SH-SY5Y (cell line): Measurements from ENCODE around the gene HES7.

ENCODE experiments used
- GATA2 ChIP-seq: IDR thresholded peaks from 2 replicates; pipeline ENCODE4 v1.6.1; 2011; ENCODE audit warnings: mild to moderate bottlenecking, low read depth, low read length
- GATA3 ChIP-seq: IDR thresholded peaks from 2 replicates; pipeline ENCODE4 v1.6.1; 2011; ENCODE audit warnings: low read depth, mild to moderate bottlenecking, low read length, moderate library complexity

The HES7 gene

DNA sequence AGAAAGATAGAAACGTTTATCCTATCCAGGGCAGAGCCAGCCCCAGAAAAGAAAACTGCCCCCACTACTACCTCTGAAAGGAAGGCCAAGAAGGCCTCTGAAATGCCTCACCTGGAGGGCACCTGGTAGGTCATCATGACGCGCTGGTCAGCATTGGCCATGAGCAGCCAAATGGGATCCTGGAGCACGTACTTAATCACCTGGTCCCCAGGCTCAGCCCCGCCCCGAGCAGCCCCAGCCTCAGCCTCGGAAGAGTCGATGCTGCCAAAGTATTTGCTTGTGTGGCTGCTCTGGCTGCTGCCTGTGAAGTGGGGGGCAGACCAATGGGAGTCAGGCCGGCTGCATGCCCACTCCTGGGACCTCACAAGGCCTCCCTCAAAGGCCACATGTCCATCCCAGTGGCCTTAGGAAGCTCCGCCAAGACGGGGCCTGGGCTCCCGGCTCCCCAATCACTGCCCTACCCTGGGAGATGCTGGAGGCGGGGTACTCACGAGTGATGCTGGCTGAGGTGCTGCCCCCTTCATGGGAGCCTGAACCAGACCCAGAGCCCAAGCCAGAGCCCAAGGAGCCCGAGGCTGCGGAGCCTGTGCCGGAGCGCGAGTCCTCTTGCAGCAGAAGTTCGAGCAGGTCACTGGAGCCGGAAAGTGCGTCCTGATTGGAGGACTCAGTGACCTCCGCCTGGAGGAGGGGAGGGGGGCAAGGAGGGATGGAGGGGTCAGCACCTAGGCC lies 18.4 kb upstream of the HES7 start:
- TF ChIP-seq GATA2 (no peak), GATA3 (no peak)

DNA sequence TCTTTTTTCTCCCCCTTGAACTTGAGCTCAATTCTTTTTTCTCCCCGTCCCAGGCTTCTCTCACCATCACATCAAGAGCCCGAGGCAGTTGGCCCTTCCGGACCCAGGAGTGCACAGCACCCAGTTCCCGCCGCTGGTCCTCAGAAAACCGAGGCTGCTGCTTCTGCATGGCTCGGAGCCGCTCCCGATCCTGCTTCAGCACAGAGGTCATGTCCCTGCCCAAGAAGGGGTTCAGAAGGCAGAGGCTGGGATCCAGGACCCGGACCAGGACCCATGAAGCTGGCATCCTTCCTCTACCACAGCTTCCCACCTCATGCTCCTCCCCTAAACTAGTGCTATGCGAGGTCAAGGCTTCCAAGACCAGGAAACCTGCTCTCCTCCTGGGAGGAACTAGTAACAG lies 17.8 kb upstream of the HES7 start:
- TF ChIP-seq GATA2 (no peak), GATA3 (no peak)

DNA sequence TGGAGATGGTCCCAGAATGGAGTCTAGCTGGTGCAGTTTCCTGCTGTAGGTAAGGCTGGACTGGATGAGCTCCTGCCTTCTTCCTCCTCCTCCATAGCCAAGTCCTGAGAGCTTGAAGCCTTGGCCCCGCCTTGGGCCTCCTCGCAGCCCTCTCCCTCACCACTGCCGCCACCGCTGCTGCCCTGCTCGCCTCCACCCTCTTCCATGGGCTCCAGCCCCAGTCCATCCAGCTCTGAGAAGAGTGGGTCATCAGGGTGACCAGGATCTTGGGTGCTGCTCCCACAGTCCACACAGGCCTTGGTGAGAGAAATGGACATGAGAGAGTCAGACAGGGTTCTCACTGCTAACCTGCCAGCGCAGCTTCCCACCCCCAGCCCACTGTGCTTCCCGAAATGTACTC lies 17.1 kb upstream of the HES7 start:
- TF ChIP-seq GATA3 (no peak), GATA2 (no peak)

DNA sequence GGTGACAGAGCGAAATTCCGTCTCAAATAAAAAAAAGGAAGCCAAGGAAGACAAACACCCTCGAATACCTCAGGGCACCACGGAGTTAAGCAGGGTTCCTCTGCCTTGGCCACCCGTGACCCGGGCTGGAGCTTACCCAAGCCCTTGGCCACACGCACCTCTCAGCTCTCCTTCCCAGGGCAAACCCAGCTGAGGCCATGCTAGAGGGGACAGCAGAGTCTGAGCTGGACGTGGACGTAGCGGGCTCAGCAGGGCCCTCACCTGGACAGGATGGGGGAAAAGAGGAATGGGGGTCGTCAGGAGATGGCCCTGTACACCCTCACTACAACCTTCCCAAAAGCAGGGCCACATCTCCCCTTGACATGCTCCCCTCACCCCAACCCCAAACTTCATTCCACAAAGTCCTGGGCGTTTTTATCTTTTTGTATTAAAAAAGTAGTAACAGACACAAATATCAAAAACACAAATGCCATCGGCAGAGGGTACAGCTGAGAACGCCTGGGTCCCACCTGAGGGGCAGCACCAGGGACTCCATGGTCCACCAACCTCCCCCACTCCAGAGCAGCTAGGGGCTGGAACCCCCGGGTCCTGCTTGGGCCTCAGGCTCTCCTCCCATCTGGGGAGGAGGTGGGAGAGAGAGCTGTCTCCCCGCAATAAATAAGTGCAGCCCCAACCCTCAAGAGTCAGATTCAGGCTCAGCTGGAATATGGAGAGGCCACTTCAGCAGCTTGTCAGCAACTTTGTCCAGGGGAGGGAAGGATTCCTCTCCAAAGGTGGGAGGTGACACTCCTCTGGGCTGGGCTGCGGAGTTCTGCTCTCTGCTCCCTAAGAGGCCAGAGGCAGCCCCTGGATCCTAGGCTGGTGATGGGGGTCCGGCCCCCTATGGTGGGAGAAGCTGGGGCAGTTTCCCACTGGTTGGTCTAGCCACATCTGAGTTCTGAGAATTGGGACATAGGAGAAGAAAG lies 16.4 kb upstream of the HES7 start:
- TF ChIP-seq GATA2 = no peak
- TF ChIP-seq GATA3 = no peak

DNA sequence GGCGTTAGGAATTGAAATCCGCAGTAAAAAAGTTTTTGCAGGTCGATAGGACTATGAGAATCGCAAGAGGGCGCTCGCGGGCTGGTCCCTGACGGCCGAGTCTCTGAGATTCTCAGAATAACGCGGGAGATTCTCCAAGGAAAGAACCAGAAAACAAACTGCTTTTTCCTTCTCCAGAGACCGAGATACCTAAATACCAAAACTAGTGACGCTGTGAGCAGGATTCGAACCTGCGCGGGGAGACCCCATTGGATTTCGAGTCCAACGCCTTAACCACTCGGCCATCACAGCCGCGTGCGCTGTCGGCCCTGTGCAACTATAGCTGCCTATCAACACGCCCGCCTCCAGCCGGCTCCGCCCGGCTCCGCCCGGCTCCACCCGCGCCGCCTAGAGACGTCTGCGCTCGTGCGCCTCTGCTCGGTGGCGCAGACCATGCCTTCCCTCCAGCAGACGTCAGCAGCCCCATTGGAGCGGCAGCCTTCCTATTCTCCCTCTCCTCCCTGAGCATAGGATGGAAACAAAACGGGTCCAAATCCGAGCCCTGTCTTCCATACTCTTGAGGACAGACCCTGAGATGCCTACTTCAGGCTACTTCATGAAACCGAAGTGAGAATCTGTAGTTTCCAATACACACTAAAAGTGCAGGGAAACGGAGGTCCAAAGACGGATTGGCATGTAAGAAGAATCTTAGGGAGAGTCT lies 14.9 kb upstream of the HES7 start:
- TF ChIP-seq GATA2 (no peak), GATA3 (no peak)

DNA sequence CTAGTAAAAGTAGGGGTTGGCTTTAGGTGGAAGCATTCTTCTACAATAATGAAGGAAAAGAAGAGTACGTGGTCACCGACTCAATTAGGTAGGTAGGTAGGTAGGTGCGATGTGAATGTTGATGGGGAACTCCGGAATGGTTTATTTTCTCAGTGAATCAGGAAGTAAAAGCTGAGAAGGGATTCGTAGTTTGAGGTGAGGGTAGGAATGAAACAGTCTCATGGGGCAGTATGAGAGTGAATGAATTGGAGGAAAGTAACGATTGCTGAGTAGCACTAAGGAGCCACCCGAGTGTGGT lies 14.4 kb upstream of the HES7 start:
- TF ChIP-seq GATA2 = no peak
- no peak for TF ChIP-seq GATA3

DNA sequence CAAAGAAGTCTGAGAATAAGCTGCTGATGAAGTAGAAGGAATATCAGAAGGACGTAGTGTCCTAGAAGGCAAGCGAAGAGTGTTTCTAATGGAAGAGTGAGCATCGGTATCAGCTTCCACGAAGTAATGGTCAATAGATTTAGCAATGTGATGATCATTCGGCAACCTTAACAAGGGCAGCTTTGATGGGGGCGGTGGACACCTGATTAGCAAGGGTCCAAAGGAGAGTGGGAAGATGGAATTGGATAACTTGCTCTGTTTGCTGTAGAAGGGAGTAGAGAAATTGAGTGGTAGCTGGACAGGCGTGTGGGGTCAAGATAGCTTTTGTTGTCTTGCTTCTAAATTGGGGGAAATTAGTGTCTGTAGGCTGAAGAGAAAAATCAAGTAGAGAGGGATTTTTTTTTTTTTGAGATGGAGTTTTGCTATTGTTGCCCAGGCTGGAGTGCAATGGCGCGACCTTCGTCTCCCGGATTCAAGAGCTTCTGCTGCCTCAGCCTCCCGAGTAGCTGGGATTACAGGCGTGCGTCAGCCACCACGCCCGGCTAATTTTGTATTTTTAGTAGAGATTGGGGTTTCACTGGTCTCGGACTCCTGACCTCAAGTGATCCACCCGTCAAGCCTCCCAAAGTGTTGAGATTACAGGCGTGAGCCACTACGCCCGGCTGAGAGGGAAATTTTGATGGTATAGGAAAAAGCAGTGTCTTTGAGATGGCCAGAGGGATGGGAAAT lies 13.9 kb upstream of the HES7 start:
- TF ChIP-seq GATA2 = no peak
- no peak for TF ChIP-seq GATA3

DNA sequence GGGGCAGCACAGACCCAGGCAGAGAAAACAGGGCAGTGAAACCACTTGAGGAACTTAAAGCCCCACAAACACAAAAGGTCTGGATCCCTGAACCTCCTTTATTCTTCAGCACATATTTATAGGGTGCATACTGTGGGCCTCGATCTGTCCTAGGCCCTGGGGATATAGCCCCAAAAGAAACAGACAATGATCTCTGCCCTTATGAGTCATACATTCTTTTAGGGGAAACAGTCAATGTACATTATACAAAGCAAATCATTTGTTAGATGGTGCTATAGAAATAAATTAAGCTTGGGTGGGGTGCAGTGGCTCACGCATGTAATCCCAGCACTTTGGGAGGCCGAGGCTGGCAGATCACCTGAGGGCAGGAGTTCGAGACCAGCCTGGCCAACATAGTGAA lies 10.0 kb upstream of the HES7 start:
- no peak for TF ChIP-seq GATA3
- TF ChIP-seq GATA2 = no peak

DNA sequence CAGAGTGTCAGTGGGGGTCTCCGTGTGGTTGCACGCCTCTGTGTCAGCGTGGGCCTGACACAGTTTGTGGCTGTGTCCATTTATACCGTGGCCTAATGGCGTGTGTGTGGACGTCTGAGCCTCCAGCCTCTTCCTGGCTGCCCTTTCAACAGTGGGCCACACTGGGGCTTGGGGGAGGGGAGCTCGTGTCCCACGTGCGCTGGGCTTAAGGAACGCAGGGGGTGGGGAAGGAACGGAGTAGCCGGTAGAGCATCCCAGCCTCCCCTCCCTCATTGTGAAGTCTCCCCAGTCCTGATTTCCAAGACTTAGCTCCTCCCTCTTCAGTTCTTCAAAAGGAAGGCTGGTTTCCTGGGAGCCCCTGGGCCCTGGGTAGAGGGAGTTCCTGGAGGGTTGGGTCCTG lies 9.5 kb upstream of the HES7 start:
- no peak for TF ChIP-seq GATA3
- TF ChIP-seq GATA2 = no peak

DNA sequence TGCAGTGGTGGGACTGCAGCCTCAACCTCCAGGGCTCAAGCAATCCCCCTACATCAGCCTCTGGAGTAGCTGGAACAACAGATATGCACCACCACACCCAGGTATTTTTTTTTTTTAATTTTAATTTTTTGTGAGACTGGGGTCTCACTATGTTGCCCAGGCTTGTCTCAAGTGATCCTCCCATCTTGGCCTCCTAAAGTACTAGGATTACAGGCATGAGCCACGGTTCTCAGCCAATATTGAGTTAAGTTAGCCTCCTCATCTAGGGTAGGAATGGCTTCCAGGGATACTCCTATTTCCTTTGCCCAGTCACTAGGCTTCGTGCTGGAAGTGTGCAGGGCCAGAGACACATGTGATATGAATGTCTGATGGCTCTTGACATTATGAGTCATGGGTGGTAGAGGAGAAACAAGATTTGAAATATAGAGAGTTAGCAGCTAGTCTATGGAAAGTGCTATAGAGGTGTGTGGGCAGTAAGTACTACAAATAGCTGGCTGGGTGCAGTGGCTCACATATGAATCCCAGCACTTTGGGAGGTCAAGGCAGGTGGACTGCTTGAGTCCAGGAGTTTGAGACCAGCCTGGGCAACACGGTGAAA lies 8.0 kb upstream of the HES7 start:
- TF ChIP-seq GATA2 = no peak
- TF ChIP-seq GATA3 = no peak

DNA sequence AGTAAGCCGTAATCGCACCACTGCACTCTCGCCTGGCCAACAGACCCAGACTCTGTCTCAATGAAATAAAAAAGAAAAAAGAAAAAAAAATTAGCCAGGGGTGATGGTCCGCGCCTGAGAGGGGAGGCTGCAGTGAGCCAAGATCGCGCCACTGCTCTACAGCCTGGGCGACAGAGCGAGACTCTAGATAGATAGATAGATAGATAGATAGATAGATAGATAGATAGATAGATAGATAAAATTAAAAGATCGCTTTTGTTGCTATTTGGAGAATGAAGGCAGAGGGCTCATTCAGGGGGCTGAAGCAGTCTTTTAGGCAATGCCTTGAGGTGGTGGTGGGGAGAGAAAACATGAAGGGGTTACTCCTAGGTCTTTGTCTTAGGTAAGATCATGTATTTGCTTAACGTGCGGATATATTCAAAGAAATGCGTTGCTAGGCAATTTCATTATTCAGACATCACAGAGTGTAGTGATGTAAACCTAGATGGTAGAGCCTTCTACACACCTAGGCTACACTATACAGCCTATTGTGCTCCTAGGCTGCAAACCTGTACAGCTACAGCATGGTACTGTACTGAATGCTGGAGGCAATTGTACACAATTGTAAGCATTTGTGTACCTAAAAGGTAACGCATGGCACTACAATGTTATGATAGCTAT lies 4.3 kb upstream of the HES7 start:
- TF ChIP-seq GATA3 (no peak), GATA2 (no peak)

DNA sequence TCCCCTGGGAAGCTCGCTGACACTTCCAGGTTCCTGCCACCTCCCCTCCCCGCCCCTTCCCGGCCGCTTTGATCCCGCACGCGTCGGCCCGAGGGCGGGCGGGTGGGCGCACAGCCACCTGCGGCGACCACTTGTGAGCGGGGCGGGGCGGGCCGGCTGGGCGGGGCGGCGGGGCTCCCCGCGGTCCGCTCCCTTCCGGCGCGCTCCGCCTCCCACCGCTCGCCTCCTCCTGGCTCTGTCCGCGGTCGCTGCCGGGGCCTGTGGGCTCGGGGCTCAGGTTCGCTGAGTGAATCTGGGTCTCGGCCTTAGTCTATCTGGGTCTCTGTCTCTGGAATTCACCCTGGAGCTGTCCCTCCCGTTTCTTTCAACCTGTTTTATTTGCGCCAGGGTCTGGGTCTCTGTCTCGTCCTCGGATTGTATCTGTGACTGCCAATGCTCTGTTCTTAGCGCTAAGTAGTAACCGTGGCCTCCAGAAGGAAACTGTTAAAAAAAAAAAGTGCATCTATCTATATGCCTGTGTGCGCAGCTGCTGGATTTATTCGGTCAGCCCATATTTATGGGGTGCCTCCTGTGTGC lies 2.7 kb upstream of the HES7 start:
- TF ChIP-seq GATA3 (no peak), GATA2 (no peak)
